Liver (tissue), 3 donors: Measurements from ENCODE around the gene UCN2.
"Not testable (repeated sequence)": the region's sequence is repeated elsewhere in the genome, so short reads cannot be mapped to it uniquely, and the experiment has no call there.

Experiments
- ATF3 ChIP-seq: IDR thresholded peaks from 2 replicates; pipeline ENCODE4 v1.6.1; 2016; ENCODE audit warnings: antibody characterized with exemption
- EGR1 ChIP-seq, 2 donors: IDR thresholded peaks; 2 replicates each; pipeline ENCODE4 v1.6.1; 2016 to 2018; ENCODE audit warnings: antibody characterized with exemption in 2 of 2, low read depth in 2 of 2
- FOXA1 ChIP-seq: IDR thresholded peaks from 2 replicates; pipeline ENCODE4 v1.6.1; 2016; ENCODE audit warnings: antibody characterized with exemption
- GABPA ChIP-seq, 2 donors: IDR thresholded peaks in 1 of 2; conservative IDR thresholded peaks in 1 of 2; 2 replicates each; pipeline ENCODE4 v1.6.1; 2016; ENCODE audit warnings: antibody characterized with exemption in 2 of 2, mild to moderate bottlenecking in 1 of 2, moderate library complexity in 1 of 2
- JUND ChIP-seq, 2 donors: IDR thresholded peaks; 2 replicates each; pipeline ENCODE4 v1.6.1; 2016; ENCODE audit warnings: antibody characterized with exemption in 2 of 2
- NR2F2 ChIP-seq: IDR thresholded peaks from 2 replicates; pipeline ENCODE4 v1.6.1; 2016; ENCODE audit warnings: antibody characterized with exemption
- RAD21 ChIP-seq, 2 donors: IDR thresholded peaks; 2 replicates each; pipeline ENCODE4 v1.6.1; 2016; ENCODE audit warnings: antibody characterized with exemption in 2 of 2, mild to moderate bottlenecking in 2 of 2
- RXRA ChIP-seq, 2 donors: IDR thresholded peaks; 2 replicates each; pipeline ENCODE4 v1.6.1; 2017 to 2018; ENCODE audit warnings: antibody characterized with exemption in 2 of 2, mild to moderate bottlenecking in 1 of 2
- SP1 ChIP-seq: IDR thresholded peaks from 2 replicates; pipeline ENCODE4 v1.6.1; 2018; ENCODE audit warnings: antibody characterized with exemption, mild to moderate bottlenecking
- TAF1 ChIP-seq: conservative IDR thresholded peaks from 2 replicates; pipeline ENCODE4 v1.6.1; 2016; ENCODE audit warnings: antibody characterized with exemption, mild to moderate bottlenecking
- YY1 ChIP-seq: IDR thresholded peaks from 2 replicates; pipeline ENCODE4 v1.6.1; 2016; ENCODE audit warnings: antibody characterized with exemption, mild to moderate bottlenecking
- TF ChIP-seq, protein P1 (sequence below): fragments of 150-350 bp; IDR thresholded peaks from 2 replicates; pipeline ENCODE4 v1.5.1; 2017; ENCODE audit warnings: improper control_type of control experiment, low read depth, low read length; ENCODE audit not compliant: missing input control
- TF ChIP-seq, protein P2 (sequence below): IDR thresholded peaks from 2 replicates; pipeline ENCODE4 v1.6.1; 2016; ENCODE audit warnings: antibody characterized with exemption, mild to moderate bottlenecking
- TF ChIP-seq, protein P3 (sequence below): IDR thresholded peaks from 2 replicates; pipeline ENCODE4 v1.6.1; 2016; ENCODE audit warnings: antibody characterized with exemption
- donor health status: healthy.
- donor health status: healthy.

DNA sequence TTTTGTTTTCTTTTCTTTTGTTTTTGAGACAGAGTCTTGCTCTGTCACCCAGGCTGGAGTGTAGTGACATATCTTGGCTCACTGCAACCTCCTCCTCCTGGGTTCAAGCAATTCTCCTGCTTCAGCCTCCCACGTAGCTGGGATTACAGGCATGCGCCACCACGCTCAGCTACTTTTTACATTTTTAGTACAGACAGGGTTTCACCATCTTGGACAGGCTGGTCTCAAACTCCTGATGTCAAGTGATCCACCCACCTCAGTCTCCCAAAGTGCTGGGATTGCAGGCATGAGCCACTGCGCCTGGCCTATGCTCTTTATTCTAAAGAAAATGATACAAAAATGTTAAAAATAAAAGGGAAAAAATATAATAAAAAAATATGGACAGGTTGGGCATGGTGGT, 32.9 kb downstream of the UCN2 start:
- TF ChIP-seq, protein P1, sequence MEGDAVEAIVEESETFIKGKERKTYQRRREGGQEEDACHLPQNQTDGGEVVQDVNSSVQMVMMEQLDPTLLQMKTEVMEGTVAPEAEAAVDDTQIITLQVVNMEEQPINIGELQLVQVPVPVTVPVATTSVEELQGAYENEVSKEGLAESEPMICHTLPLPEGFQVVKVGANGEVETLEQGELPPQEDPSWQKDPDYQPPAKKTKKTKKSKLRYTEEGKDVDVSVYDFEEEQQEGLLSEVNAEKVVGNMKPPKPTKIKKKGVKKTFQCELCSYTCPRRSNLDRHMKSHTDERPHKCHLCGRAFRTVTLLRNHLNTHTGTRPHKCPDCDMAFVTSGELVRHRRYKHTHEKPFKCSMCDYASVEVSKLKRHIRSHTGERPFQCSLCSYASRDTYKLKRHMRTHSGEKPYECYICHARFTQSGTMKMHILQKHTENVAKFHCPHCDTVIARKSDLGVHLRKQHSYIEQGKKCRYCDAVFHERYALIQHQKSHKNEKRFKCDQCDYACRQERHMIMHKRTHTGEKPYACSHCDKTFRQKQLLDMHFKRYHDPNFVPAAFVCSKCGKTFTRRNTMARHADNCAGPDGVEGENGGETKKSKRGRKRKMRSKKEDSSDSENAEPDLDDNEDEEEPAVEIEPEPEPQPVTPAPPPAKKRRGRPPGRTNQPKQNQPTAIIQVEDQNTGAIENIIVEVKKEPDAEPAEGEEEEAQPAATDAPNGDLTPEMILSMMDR: not testable (repeated sequence)
- TF ChIP-seq TAF1; RAD21 (IDR thresholded peaks at IDR 0.05); FOXA1; SP1; EGR1 (IDR thresholded peaks at IDR 0.05; ENCODE audit: low read depth in 2 of 2); NR2F2; YY1; ATF3; RXRA (IDR thresholded peaks at IDR 0.05); GABPA (IDR thresholded peaks at IDR 0.05 in 1 of 2, conservative IDR thresholded peaks at IDR 0.05 in 1 of 2); JUND (IDR thresholded peaks at IDR 0.05): not testable (repeated sequence)
- TF ChIP-seq, protein P2, sequence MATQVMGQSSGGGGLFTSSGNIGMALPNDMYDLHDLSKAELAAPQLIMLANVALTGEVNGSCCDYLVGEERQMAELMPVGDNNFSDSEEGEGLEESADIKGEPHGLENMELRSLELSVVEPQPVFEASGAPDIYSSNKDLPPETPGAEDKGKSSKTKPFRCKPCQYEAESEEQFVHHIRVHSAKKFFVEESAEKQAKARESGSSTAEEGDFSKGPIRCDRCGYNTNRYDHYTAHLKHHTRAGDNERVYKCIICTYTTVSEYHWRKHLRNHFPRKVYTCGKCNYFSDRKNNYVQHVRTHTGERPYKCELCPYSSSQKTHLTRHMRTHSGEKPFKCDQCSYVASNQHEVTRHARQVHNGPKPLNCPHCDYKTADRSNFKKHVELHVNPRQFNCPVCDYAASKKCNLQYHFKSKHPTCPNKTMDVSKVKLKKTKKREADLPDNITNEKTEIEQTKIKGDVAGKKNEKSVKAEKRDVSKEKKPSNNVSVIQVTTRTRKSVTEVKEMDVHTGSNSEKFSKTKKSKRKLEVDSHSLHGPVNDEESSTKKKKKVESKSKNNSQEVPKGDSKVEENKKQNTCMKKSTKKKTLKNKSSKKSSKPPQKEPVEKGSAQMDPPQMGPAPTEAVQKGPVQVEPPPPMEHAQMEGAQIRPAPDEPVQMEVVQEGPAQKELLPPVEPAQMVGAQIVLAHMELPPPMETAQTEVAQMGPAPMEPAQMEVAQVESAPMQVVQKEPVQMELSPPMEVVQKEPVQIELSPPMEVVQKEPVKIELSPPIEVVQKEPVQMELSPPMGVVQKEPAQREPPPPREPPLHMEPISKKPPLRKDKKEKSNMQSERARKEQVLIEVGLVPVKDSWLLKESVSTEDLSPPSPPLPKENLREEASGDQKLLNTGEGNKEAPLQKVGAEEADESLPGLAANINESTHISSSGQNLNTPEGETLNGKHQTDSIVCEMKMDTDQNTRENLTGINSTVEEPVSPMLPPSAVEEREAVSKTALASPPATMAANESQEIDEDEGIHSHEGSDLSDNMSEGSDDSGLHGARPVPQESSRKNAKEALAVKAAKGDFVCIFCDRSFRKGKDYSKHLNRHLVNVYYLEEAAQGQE: not testable (repeated sequence)
- TF ChIP-seq, protein P3, sequence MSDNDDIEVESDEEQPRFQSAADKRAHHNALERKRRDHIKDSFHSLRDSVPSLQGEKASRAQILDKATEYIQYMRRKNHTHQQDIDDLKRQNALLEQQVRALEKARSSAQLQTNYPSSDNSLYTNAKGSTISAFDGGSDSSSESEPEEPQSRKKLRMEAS: not testable (repeated sequence)
